ENCODE results near the gene S100P. TPM values are rescaled to one million over a fixed set of nuclear protein-coding genes. Genes with fewer than 3 reads are reported as not detected.

S100P gene
- polyA plus RNA-seq, 1 experiment: 0.40 TPM

- Histone ChIP-seq H3K9me3 (ENCODE audit: control insufficient read depth, insufficient read depth, low read length) (peaks cover 4% of the 10 kb centered on the region), H3K27ac (ENCODE audit: low read depth, low read length) (no peak overlapping the region), H3K27me3 (ENCODE audit: control insufficient read depth, insufficient read depth, low read length) (no peaks in the 10 kb centered on the region), H3K4me3 (ENCODE audit: low read depth, low read length) (no peak overlapping the region)
- ChIA-PET CTCF (interaction anchor here (0.6 to 1.9 kb wide), 2 partner anchors 139 to 308 kb away, joined by 3 to 7 read pairs; a partner anchor contains a TSS), POLR2A (interaction anchor here (0.5 kb wide), 1 partner anchor 70 kb away, joined by 7 read pairs; no protein-coding TSS in a partner anchor)
- no peak for DNase-seq (ENCODE audit: low read depth, low spot score)
- TF ChIP-seq, protein P1, sequence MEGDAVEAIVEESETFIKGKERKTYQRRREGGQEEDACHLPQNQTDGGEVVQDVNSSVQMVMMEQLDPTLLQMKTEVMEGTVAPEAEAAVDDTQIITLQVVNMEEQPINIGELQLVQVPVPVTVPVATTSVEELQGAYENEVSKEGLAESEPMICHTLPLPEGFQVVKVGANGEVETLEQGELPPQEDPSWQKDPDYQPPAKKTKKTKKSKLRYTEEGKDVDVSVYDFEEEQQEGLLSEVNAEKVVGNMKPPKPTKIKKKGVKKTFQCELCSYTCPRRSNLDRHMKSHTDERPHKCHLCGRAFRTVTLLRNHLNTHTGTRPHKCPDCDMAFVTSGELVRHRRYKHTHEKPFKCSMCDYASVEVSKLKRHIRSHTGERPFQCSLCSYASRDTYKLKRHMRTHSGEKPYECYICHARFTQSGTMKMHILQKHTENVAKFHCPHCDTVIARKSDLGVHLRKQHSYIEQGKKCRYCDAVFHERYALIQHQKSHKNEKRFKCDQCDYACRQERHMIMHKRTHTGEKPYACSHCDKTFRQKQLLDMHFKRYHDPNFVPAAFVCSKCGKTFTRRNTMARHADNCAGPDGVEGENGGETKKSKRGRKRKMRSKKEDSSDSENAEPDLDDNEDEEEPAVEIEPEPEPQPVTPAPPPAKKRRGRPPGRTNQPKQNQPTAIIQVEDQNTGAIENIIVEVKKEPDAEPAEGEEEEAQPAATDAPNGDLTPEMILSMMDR (IDR thresholded peaks at IDR 0.05; ENCODE audit: low read depth, low read length): no peak
These were observed 40.6 kb downstream of the S100P start for GRCh38 chr4:6734165-6734786.

DNA sequence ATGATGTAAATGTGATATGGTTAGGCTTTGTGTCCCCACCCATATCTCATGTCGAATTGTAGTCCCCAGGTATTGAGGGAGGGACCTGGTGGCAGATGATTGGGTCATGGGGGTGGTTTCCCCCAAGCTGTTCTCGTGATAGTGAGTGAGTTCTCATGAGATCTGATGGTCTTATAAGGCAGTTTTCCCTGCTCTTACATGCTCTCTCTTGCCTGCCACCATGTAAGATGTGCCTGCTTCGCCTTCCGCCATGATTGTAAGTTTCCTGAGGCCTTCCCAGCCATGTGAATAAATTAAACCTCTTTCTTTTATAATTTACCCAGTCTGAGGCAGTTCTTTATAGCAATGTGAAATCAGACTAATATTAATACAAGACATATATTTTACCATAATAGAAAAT, 46.2 kb downstream of the S100P start:
- CTCF ChIA-PET: no interaction called here
- DNase-seq (ENCODE audit: low read depth, low spot score): no peak
- TF ChIP-seq, protein P1 (IDR thresholded peaks at IDR 0.05; ENCODE audit: low read depth, low read length): no peak
- H3K27ac ChIP-seq (ENCODE audit: low read depth, low read length): no peak overlapping the region
- no peak overlapping the region for H3K4me3 ChIP-seq (ENCODE audit: low read depth, low read length)
- POLR2A ChIA-PET: no interaction called here
- peaks cover 2% of the 10 kb centered on the region for H3K9me3 ChIP-seq (ENCODE audit: control insufficient read depth, insufficient read depth, low read length)
- H3K27me3 ChIP-seq (ENCODE audit: control insufficient read depth, insufficient read depth, low read length): no peaks in the 10 kb centered on the region

DNA sequence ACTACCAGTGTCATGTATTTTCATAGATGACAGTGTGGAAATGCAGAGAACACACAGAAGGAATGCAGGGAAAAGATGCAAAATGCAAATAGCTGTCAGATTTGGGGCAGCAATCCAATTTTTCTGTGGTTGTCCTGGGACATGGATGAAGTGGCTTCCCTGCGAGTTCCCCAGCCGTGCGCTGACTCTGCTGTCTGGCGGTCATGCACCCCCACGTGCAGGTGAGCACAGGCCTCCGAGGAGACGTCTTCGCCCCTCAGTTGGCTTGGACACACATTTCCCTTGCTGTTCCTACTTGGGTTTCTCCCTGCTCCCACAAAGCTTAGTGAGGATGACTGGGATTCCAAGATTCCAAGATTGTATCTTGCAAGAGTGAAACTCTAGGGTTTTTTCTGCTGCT, 46.7 kb downstream of the S100P start:
- TF ChIP-seq, protein P1 (IDR thresholded peaks at IDR 0.05; ENCODE audit: low read depth, low read length): no peak
- no peak overlapping the region for H3K27ac ChIP-seq (ENCODE audit: low read depth, low read length)
- peaks cover 2% of the 10 kb centered on the region for H3K9me3 ChIP-seq (ENCODE audit: control insufficient read depth, insufficient read depth, low read length)
- CTCF ChIA-PET: no interaction called here
- no peak overlapping the region for H3K4me3 ChIP-seq (ENCODE audit: low read depth, low read length)
- DNase-seq (ENCODE audit: low read depth, low spot score): no peak
- no peaks in the 10 kb centered on the region for H3K27me3 ChIP-seq (ENCODE audit: control insufficient read depth, insufficient read depth, low read length)
- POLR2A ChIA-PET: no interaction called here

GRCh38 chr4:6742507-6742906, 48.8 kb downstream of the S100P start:
- Histone ChIP-seq H3K27ac (ENCODE audit: low read depth, low read length) (no peak overlapping the region), H3K4me3 (ENCODE audit: low read depth, low read length) (no peak overlapping the region), H3K27me3 (ENCODE audit: control insufficient read depth, insufficient read depth, low read length) (no peaks in the 10 kb centered on the region), H3K9me3 (ENCODE audit: control insufficient read depth, insufficient read depth, low read length) (peaks cover 2% of the 10 kb centered on the region)
- ChIA-PET CTCF (interaction anchor here (0.6 kb wide), 2 partner anchors 56 to 300 kb away, joined by 4 to 5 read pairs; a partner anchor contains a TSS), POLR2A (no interaction called here)
- TF ChIP-seq, protein P1 (IDR thresholded peaks at IDR 0.05; ENCODE audit: low read depth, low read length): no peak
- DNase-seq (ENCODE audit: low read depth, low spot score): no peak

DNA sequence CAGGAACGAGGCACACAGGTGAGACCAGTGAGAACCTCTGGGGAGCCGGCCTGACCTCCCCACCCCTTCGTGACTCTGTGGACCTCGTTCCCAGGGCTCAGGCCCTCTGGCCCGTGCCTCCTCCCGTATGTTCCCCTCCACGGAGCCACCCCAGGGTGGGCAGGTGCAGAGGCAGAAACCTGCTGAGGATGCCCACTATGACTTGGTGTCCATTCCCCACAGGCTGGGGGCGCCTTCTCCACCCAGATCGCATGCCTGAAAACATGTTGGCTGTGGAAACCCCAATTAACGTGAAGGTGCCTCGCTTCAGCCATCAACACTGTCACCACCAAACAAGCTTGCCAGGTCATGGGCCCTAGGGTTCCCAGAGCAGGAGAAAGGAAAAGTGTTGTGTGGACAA, 49.3 kb downstream of the S100P start:
- POLR2A ChIA-PET: no interaction called here
- CTCF ChIA-PET: interaction anchor here (0.6 kb wide), 2 partner anchors 55 to 300 kb away, joined by 4 to 5 read pairs; a partner anchor contains a TSS
- H3K4me3 ChIP-seq (ENCODE audit: low read depth, low read length): no peak overlapping the region
- no peak overlapping the region for H3K27ac ChIP-seq (ENCODE audit: low read depth, low read length)
- peaks cover 2% of the 10 kb centered on the region for H3K9me3 ChIP-seq (ENCODE audit: control insufficient read depth, insufficient read depth, low read length)
- no peak for DNase-seq (ENCODE audit: low read depth, low spot score)
- H3K27me3 ChIP-seq (ENCODE audit: control insufficient read depth, insufficient read depth, low read length): no peaks in the 10 kb centered on the region
- TF ChIP-seq, protein P1 (IDR thresholded peaks at IDR 0.05; ENCODE audit: low read depth, low read length): no peak

Other genes with a start within 250 kb of the S100P start
- gene PPP2R2C, start 221.3 kb upstream of the S100P start, polyA plus RNA-seq (2011; rRNA removed): 0.07 TPM in 1 of 2 replicates, not detected in the other
- gene MAN2B2, start 118.7 kb upstream of the S100P start, polyA plus RNA-seq (2011; rRNA removed): 22.8 and 28.1 TPM in 2 replicates
- 252 and 298 TPM in 2 replicates for gene MRFAP1, start 53.2 kb upstream of the S100P start, polyA plus RNA-seq (2011; rRNA removed)
- gene MRFAP1L1, start 16.0 kb downstream of the S100P start, polyA plus RNA-seq (2011; rRNA removed): 70.6 and 96.5 TPM in 2 replicates
- gene BLOC1S4, start 22.3 kb downstream of the S100P start, polyA plus RNA-seq (2011; rRNA removed): 14.5 and 15.4 TPM in 2 replicates
- 20.9 and 25.0 TPM in 2 replicates for gene KIAA0232, start 88.8 kb downstream of the S100P start, polyA plus RNA-seq (2011; rRNA removed)
- gene TBC1D14, start 215.9 kb downstream of the S100P start, polyA plus RNA-seq (2011; rRNA removed): 46.3 and 47.1 TPM in 2 replicates